ENCODE results near the gene KCNAB1.

GRCh38 chr3:156102267-156102931 is 18.0 kb upstream of the KCNAB1 start:
- TF ChIP-seq CTCF (optimal IDR thresholded peaks at IDR 0.05 in 1 of 3, IDR thresholded peaks at IDR 0.05 in 1 of 3, conservative IDR thresholded peaks at IDR 0.05 in 1 of 3; ENCODE audit: extremely low read depth in 1 of 3, insufficient read depth in 2 of 3, low read length in 3 of 3) (no peak), EZH2 (IDR thresholded peaks at IDR 0.05; ENCODE audit: low read length) (no peak)

Data from keratinocyte (primary cell).